PC-9 (cell line): ENCODE data around the gene VPS37B.

Source experiments
- EZH2 ChIP-seq: fragments of 200-600 bp; sonication (generic); IDR thresholded peaks from 2 replicates; pipeline ENCODE4 v1.8.0; 2017; ENCODE audit warnings: antibody characterized with exemption, low read depth
- TF ChIP-seq, protein P1 (sequence below): fragments of 200-600 bp; sonication (generic); conservative IDR thresholded peaks from 2 replicates; pipeline ENCODE4 v1.6.1; 2017; ENCODE audit warnings: mixed run types, antibody characterized with exemption, mild to moderate bottlenecking, moderate library complexity

DNA sequence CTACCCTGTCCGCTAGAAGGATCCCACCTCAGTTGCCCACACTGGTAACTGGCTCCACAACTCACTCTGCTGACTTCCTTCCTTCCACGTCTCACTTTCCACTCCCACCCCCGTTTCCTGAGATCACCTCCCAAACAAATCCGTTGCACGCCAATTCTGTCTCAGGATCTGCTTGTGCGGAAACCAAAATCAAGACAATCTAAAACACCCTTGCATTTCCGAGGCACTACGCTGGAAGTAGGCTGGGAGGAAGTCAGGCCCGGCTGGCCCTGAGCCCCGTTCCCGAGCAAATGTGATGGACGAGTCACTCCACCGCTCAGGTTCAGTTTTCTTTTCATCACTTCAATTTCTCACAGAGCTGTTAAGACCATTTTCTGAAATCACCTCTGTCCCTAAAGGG is 47.3 kb upstream of the VPS37B start:
- TF ChIP-seq, protein P1, sequence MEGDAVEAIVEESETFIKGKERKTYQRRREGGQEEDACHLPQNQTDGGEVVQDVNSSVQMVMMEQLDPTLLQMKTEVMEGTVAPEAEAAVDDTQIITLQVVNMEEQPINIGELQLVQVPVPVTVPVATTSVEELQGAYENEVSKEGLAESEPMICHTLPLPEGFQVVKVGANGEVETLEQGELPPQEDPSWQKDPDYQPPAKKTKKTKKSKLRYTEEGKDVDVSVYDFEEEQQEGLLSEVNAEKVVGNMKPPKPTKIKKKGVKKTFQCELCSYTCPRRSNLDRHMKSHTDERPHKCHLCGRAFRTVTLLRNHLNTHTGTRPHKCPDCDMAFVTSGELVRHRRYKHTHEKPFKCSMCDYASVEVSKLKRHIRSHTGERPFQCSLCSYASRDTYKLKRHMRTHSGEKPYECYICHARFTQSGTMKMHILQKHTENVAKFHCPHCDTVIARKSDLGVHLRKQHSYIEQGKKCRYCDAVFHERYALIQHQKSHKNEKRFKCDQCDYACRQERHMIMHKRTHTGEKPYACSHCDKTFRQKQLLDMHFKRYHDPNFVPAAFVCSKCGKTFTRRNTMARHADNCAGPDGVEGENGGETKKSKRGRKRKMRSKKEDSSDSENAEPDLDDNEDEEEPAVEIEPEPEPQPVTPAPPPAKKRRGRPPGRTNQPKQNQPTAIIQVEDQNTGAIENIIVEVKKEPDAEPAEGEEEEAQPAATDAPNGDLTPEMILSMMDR, result no peak
- TF ChIP-seq EZH2, result no peak
